VCaP (cell line): Measurements from ENCODE around the gene TENM4.

Experiments used
- H3K27ac ChIP-seq: fragments of 450-650 bp; 2 replicates; pipeline ENCODE4 v1.5.1; 2017
- TF ChIP-seq, protein P1 (sequence below): fragments of 450-650 bp; conservative IDR thresholded peaks from 2 replicates; pipeline ENCODE4 v1.5.1; 2017; ENCODE audit warnings: mild to moderate bottlenecking, moderate library complexity

TENM4 gene

DNA sequence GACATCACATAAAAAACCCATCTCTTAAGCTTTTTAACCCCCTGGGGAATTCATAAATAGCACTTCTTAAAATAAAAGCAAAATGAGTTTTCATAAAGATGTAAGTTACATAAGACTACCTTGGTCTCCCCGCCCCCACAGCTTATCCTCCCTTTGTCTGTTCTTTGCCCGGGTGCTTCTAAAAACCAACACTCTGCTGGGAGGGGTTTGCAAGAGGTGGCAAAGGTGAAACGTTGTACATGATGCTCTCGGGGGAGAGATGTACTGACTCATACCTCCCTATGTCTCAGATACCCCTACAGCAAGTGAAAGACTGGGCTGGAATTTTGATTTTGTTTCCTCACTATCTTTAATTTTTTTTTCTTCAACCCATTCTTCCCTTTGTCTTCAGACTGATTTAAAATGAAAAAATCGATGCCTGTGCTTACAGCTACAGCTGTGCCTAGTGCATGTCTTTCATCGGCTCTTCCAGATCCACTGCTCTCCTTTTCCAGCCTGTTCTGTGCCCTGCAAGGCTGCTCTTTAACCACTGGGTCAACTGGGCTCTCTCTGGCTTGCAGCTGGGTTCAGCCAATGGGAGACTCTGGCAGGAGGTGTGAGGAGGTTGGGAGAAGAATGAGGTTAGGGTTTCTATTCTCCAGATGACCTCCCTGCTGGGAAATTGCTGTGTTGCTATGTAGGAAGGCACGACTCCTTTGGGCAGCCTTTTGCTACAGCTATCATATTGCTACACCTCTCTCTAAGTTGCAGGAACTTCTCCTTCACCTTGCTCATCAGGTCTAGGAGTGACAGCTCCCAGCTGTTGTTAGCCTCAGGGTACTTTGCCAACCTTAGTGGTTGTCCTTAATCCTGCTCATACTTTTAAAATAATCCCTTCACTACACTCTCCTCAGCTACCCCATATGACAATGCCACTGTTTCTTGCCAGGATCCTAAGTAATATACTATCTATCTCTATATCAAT lies 266.5 kb downstream of the TENM4 start:
- TF ChIP-seq, protein P1, sequence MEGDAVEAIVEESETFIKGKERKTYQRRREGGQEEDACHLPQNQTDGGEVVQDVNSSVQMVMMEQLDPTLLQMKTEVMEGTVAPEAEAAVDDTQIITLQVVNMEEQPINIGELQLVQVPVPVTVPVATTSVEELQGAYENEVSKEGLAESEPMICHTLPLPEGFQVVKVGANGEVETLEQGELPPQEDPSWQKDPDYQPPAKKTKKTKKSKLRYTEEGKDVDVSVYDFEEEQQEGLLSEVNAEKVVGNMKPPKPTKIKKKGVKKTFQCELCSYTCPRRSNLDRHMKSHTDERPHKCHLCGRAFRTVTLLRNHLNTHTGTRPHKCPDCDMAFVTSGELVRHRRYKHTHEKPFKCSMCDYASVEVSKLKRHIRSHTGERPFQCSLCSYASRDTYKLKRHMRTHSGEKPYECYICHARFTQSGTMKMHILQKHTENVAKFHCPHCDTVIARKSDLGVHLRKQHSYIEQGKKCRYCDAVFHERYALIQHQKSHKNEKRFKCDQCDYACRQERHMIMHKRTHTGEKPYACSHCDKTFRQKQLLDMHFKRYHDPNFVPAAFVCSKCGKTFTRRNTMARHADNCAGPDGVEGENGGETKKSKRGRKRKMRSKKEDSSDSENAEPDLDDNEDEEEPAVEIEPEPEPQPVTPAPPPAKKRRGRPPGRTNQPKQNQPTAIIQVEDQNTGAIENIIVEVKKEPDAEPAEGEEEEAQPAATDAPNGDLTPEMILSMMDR, result no peak
- H3K27ac ChIP-seq, result no peak overlapping the region

DNA sequence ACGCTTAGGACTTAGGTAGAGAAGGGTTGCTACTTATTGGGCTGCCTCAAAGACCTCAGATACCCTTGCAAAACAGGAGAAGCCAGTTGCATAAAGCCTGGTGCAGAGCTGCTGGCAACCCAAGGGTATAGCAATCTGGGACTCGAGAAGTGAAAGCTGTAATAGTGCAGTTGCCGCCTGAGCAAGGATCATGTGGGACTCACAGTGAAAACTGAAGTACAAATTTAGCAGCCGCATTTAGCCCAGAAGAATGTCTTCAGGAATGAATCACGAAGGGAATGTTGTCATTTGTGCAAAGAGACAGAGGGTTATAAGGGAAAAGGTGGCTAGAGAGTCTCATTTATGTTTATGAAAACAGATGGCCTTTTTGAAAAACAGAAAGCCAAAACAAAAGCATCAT lies 267.2 kb downstream of the TENM4 start:
- H3K27ac ChIP-seq, result no peak overlapping the region
- TF ChIP-seq, protein P1, result no peak

DNA sequence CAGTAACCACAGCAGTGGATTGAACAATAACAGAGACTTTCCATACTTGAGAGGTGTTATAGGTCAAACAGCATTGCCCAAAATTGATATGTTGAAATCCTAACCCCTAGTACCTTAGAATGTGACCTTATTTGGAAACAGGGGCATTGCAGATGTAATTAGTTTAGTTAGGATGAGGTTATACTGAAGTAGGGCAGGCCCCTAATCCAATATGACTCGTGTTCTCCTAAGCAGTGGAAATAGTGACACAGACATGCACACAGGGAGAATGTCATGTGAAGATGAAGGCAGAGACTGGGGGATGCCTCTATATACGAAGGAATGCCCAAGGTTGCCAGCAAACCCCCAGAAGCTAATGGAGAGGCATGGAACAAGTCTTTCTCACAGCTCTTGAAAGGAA lies 270.5 kb downstream of the TENM4 start:
- TF ChIP-seq, protein P1, result no peak
- H3K27ac ChIP-seq, result no peak overlapping the region

DNA sequence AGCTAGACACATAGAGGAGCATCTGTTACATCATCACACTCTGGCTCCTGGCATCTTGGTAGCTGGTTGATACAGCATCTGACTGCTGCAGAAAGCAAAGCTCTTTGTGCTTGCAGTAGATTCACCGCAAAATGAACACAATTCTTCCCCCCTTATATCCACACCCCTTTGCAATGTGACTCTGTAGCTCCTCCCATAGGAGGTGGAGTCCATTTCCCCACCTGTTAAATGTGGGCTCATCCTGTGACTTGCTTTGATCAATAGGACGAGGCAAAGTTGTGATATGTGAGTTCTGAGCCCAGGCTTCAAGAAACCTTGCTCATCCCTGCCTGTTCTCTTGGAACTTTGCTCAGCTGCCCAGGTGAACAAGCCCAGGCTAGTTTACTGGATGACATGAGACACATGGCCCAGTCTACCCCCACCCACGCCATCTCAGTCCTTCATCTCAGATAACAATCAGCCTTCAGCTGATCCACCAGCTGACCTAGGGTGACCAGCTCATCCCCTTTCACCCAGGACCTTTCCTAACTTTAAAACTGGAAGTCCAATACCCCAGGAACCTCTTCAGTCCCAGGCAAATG lies 272.2 kb downstream of the TENM4 start:
- TF ChIP-seq, protein P1, result no peak
- H3K27ac ChIP-seq, result no peak overlapping the region

DNA sequence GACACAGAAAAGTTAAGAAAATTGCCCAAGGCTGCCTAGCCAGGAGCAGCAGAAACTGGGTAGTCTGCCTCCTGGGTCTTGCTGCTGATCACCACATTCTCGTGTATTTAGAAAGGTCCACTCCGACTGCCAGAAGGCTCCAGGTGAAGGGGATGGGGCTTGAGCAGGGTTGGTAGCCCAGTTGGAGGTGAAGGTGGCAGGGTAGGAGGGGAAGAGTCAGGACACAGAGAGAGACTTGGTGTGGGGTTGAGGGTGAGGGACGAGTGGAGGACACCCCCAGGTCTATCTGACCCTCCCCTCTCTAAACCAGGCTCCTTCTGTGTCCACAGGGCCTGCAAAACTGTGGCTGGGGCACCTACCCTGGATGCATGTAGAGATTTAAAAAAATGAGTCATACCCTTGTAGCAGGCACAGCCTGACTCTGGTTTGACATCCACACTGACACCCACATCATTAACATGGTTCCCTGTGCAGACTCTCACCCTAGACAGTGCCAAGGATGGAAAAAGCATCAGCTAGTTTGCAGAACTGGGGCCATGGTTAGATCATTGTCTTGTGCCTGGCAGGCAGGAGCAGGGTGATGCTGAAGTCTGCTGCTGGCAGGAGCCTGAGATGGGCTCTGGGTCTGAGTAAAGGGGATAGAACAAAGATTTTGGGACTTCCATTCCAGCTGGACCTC lies 273.2 kb downstream of the TENM4 start:
- H3K27ac ChIP-seq, result no peak overlapping the region
- TF ChIP-seq, protein P1, result no peak

DNA sequence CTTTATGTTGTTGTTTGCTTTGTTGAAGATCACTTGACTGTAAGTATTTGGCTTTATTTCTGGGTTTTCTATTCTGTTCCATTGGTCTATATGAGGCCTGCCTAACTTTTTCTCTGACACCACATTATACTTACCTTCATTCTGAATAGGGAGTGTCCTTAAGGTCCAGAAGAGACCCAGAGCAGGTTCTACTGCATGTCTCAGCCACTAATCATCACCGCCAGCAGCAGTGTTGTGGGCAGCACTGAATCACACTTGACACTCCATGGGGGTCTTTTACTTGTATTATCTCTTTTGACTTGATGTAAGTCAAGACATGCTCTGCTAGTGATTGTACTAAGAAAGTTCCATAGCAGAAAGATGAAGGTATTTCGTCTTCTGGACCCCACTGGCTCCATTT lies 274.9 kb downstream of the TENM4 start:
- TF ChIP-seq, protein P1, result no peak

DNA sequence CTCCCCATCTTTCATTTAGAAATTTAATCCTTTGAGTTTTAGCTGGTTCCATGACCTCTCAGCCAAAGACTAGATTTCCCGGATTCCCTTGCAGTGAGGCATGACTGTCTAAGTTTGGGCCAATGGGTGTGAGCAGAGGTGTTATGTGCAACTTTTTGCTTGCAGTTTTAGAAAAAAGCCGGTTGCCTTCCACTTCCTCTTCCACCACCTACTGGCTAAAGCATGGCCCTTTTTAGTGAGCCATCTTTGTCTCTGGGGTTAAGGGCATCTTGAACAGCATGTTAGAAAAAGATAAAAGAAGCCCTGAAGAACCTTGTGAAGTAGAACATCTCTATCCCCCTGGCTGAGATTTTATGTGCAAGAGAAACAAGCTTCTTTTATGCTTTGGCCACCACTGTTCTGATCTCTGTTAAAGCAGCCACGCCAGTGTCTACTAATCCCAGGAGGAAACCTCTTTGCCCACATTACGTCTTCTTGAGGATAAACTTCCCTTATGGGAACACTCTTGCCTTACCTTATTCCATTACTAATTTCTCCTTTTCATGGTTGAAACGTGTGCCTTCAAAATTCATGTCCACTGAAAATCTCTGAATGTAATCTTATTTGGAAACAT lies 279.9 kb downstream of the TENM4 start:
- TF ChIP-seq, protein P1, result peak; percentile 66
- H3K27ac ChIP-seq, result no peak overlapping the region

More for the DNA sequence above, 274.9 kb downstream of the TENM4 start:
- no peak overlapping the region for H3K27ac ChIP-seq
